ENCODE results near the gene P2RX2. TPM values are rescaled to one million over a fixed set of nuclear protein-coding genes. Genes with fewer than 3 reads are reported as not detected.
A peak's percentile ranks its signal among the peaks of the same experiment; 100 is the strongest.
"Not testable (repeated sequence)": the region's sequence is repeated elsewhere in the genome, so short reads cannot be mapped to it uniquely, and the experiment has no call there.

Gene P2RX2
- total RNA-seq, 1 experiment from 2014 or later, result not detected

DNA sequence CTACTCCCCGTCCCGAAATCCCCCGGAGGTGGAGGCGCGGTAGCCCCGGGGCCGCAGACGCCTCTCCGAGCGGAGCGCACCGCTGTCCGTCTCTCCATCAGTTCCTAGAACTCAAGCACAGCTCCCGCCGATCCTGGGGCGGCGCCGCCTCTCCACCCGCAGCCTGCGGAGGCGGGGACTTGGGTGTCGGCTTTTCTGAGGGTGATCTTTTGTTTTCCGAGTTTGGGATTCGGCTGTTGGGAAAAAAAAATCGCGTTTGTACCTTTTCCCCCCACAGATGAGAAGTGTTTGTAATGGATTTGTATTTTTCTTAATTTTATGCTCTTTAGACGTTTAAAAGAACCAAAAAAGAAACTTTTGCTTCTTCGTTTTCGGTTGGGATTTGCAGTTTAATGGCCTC, 34.8 kb upstream of the P2RX2 start:
- no peak for DNase-seq (ENCODE audit: low read depth)

DNA sequence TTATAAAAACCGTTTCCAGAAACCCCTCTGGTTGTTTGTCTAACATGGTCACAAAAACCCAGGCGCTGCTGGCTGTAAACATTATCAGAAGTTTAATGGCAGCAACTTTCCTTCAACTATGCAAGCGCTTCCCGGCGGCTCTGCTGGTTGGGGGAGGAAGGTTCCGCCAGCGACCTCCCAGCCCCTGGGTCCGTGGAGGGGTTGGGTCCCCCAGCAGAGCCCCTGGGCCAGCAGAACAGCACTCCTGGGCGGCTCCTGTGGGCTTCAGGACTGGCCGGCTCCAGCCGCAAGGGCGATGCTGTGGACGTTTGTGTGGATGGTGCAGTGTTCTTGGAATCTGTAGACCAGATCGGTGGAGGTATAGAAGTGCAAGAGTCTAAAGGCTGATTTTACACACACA, 34.1 kb upstream of the P2RX2 start:
- DNase-seq (ENCODE audit: low read depth), result no peak

DNA sequence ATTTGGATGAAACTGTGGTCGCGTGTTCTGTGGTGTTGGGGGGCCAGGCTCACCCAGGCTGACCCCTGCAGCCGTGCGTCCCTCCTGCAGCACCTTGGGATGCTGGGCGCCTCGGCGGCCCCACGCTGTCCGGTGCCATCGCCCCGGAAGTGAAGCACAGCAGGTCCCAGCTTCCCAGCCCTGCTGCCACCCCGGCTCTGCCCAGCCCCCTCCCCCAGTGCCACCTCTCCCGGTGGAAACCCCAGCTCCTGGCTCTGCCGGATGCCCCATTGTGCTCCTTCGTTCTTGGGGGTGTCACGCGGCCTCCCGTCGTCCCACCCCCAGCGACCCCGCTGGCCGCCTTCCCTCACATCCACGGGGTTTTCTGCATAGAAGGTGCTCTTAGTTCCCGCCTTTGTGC, 33.4 kb upstream of the P2RX2 start:
- no peak for DNase-seq (ENCODE audit: low read depth)

DNA sequence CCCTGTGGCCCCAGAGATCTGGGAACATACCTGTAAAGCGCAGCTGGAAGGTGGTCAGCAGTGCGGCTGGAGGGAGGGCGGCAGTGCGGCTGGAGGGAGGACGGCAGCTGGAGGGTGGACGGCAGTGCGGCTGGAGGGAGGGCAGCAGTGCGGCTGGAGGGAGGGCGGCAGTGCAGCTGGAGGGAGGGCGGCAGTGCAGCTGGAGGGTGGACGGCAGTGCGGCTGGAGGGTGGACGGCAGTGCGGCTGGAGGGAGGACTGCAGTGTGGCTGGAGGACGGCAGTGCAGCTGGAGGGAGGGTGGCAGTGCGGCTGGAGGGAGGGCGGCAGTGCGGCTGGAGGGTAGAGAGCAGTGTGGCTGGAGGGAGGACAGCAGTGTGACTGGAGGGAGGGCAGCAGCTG, 31.6 kb upstream of the P2RX2 start:
- DNase-seq (ENCODE audit: low read depth), result no peak

DNA sequence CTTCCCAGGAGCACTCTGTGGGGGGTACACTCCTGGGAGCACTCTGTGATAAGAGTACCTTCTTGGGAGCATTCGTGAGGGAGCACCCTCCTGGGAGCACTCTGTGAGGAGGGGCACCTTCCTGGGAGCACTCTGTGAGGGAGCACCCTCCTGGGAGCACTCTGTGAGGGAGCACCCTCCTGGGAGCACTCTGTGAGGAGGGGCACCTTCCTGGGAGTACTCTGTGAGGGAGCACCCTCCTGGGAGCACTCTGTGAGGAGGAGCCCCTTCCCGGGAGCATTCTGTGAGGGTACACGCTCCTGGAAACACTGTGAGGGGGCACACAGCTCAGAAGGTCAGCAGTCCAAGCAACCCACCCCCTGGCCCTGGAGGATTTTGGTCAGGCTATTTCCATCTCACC, 30.8 kb upstream of the P2RX2 start:
- DNase-seq (ENCODE audit: low read depth), result no peak

DNA sequence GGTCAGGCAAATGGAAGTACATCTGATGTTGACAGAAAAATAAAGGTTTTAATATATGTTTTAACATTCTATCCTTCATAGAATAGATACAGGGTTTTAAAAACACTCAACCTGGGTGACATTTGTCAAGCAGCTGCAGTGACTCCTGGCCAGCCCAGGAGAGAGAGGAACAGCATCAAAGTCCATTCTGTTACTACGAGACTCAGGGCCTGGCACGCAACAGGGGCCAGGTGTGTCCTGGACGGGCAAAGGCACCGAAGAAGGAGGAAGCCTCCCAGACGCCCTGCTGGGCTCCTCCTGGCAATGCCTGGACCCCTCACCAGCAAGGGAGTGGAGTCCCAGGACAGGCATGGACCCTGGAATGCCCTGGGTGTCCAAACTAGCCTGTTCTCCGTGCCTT, 30.3 kb upstream of the P2RX2 start:
- no peak for DNase-seq (ENCODE audit: low read depth)

DNA sequence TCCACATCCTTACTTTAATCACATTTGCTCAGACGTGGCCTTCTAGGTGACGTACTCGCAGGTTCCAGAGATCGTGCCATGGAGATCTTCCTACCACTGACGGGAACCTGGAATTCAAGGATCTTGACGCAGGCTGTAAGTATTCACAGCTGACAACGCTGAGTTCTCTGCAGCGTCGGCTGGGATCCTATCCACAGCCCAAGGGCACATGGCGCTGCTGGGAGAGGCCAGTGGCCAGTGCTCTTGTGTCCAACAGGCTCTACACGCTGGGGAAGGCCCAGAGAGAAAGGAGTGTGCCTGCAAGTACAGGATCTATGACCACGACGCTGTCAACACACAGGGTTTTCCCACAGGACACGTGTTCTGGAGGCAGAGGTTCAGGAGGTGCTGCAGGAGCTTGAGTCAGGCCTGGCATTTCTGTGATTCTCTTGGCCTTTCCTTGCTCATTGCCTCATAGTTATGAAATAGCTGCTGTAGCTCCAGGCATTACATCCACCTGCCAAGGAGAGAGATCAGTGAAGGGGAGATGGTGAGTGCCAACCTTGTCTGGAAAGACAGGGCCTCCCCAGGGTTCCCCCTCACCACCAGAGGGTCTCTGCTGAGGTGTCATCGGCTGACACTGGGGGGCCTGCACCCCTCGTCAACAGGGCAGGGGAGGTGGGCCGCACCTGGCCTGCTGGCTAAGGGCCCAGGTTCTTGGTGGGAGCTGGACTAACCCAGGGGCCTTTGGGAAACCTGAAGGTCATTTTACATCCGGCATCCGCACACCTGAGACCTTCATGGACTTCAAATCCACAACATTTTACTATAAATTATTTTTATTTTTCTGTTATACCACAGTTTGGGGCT, 29.5 kb upstream of the P2RX2 start:
- DNase-seq (ENCODE audit: low read depth), result no peak

DNA sequence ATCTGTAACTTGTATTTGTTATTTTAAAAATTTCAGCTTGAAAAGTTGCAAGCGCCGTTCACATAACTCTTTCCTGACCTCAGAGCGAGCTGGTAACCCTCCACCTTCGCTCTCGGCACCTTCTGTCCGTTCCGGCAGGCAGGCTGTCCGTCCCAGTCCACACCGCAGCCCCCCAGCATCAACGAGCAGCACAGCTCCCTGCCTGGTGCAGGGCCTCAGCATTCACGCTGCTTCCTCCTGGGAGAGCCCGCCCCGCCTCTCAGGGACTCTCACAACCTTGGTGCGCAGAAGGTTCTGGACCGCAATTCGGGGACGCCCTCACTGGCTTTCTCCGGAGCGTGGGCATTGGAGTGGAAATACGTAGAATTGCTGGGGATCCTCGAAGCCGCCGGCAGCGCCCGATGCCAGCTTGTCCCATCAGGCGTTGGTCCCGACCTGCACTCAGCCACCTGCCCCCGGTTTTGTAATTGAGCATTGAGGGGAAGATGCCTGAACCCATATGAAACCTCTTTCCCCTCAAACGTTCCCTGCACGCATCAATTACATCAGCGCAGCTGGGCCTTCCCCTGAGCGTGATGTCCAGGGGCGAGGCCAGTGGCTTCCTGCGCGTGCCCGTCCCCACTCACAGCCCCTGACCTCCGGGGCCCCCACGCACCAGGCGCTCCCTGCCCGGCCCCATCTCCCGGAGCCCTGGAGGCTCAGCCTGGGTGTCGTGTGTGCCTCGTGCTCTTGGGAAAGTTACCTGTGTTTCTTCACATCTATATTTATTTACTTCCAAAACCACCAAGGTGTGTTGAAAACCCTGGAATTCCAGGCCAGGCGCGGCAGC, 27.3 kb upstream of the P2RX2 start:
- DNase-seq (ENCODE audit: low read depth), result no peak

DNA sequence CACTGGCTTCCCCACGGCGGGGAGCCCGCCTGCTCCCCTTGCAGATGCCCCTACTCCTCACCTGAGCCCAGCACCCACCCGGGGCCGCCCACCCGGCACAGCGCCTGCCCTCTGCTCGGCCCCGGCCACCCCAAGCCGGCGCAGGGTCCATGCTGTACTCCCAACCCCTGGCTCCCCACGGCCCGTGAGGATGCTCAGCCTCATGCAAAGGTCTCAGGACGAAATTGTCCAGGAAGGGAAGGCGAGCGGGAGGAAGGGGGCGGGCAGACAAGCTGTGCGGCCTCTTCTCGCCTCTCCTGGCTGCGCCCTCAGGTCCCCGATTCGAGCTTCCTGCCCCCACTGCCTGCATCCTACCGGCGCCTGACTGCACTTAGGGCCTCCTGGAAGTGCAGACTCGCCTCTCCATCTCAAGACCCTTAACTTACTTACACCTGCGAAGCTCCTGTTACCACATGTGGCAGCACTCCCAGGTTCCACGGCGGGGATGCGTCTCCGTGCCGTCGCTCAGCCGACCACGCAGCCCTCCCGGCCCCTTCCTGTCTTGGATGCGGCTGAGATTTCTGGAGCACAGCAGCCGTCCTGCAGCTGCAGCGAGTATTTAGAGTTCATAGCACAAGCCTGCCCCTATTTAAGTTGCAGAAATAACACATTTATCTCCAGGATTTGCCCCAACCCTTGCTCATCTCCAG, 26.1 kb upstream of the P2RX2 start:
- DNase-seq (ENCODE audit: low read depth), result no peak

DNA sequence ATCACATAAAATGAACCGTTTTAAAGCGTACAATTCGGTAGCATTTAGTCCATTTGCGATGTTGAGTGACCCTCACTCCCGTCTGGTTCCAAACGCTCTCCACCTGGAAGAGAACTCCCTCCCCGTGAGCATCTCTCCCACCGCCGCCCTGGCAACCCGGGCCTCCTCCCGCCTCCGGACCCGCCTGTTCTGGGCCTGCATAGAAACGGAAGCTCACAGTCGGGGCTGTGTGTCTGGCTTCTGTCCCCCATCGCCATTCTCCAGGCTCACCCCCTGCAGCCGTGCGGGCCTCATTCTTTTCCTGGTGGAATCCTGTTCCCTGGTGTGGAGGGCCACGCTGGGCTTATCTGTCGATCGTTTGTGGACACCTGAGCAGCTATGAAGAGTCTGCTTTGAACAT, 25.5 kb upstream of the P2RX2 start:
- no peak for DNase-seq (ENCODE audit: low read depth)

DNA sequence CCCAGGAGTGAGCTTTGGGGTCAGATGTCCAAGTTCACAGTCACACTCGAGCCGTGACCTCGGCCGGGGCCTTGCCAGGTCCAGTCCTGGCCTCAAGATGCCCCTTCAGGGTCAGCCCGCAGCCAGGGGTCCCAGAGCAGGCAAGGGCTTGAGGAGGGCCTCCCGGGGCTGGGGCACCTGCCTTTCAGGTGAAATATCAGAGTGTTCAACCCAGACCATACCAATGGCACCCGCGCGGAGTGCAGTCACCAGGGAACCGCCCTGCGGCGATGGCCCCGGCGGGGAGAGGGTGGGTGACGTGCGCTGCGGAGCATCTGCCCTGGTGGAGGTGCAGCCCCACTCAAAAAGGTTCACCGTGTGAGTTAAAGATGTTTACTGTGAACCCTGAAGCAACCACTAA, 25.1 kb upstream of the P2RX2 start:
- no peak for DNase-seq (ENCODE audit: low read depth)

DNA sequence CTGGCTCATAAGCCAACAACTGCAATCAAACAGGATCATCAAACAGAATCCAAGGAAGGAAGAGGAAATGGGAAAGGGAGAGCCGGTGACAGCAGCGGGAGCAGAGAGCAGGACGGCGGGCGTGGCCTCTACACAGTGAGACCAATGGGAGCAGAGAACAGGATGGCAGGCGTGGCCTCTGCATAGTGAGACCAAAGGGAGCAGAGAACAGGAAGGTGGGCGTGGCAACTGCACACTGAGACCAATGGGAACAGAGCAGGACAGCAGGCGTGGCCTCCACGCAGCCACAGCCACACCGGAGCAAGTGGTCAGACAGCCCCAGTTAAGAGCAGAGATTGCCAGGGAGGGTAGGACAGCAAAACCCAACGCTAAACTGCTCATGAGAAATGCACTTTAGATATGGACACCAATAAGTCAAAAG, 24.6 kb upstream of the P2RX2 start:
- peak; percentile 60 for DNase-seq (ENCODE audit: low read depth)

DNA sequence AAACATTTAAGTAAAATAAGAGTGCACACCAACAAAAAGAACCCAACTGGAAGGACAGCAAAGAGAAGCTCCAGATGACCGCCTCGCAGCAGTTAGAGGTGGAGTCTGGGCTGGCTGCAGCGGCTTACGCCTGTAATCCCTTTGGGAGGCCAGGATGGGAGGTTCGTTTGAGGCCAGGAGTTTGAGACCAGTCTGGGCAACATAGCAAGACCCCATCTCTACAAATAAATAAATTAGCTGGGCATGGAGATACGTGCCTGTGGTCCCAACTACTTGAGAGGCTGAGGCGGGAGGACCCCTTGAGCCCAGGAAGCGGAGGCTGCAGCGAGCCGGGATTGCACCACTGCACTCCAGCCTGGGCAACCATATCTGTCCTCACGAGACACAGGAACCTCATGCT, 23.4 kb upstream of the P2RX2 start:
- DNase-seq (ENCODE audit: low read depth), result no peak

DNA sequence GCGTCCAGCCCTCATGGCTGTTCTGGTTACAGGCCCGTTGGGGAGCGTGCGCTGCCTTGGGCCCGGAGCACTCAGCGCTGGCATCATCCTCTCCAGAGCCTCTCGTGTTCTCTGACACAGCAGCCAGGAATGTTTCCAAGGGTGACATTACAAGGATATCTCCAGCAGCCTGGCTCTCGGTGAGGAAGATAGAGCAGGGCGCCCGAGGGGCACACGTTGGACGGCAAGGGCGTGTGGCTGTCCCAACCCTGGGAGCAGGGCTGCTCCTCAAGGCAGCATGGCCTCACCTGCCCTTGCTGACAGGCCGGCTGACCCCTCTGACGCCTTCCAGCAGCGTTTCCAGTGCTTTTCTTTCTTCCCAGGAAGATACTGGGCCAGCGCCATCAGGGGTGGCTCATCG, 22.6 kb upstream of the P2RX2 start:
- peak; percentile 87 for DNase-seq (ENCODE audit: low read depth)

DNA sequence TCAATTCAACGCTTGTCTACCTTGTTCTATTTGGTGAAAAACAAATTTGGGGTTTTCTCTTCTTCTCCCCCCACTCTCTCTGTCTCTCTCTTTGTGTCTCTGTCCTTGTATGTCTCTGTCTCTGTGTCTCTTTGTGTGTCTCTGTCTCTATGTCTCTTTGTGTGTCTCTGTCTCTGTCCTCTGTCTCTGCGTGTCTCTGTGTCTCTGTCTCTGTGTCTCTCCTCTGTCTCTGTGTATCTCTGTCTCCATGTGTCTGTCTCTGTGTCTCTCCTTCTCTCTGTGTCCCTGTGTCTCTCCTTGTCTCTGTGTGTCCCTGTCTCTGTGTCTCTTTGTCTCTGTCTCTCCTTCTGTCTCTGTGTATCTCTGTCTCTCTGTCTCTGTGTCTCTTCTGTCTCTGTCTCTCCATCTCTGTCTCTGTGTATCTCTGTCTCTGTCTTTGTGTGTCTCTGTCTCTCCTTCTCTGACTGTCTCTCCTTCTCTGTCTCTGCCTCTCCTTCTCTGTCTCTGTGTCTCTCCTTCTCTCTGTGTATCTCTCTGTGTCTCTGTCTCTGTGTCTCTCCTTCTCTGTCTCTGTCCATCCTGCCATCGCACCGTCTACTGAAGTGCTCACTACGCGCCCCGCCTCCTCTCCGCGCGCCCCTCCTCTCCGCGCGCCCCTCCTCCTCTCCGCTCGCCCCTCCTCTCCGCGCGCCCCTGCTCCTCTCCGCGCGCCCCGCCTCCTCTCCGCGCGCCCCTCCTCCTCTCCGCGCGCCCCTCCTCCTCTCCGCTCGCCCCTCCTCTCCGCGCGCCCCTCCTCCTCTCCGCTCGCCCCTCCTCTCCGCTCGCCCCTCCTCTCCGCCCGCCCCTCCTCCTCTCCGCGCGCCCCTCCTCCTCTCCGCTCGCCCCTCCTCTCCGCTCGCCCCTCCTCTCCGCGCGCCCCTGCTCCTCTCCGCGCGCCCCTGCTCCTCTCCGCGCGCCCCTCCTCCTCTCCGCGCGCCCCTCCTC, 21.0 kb upstream of the P2RX2 start:
- DNase-seq (ENCODE audit: low read depth), result peak; percentile 36

DNA sequence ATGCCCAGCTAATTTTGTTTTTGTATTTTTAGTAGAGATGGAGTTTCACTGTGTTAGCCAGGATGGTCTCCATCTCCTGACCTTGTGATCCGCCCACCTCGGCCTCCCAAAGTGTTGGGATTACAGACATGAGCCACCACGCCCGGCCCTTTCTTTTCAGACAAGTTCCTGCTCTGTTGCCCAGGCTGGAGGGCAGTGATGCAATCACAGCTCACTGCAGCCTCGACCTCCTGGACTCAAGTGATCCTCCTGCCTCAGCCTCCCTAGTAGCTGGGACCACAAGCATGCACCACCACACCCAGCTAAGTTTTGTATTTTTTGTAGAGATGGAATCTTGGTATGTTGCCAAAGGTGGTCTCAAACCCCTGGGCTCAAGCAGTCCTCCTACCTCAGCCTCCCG, 19.1 kb upstream of the P2RX2 start:
- not testable (repeated sequence) for DNase-seq (ENCODE audit: low read depth)

DNA sequence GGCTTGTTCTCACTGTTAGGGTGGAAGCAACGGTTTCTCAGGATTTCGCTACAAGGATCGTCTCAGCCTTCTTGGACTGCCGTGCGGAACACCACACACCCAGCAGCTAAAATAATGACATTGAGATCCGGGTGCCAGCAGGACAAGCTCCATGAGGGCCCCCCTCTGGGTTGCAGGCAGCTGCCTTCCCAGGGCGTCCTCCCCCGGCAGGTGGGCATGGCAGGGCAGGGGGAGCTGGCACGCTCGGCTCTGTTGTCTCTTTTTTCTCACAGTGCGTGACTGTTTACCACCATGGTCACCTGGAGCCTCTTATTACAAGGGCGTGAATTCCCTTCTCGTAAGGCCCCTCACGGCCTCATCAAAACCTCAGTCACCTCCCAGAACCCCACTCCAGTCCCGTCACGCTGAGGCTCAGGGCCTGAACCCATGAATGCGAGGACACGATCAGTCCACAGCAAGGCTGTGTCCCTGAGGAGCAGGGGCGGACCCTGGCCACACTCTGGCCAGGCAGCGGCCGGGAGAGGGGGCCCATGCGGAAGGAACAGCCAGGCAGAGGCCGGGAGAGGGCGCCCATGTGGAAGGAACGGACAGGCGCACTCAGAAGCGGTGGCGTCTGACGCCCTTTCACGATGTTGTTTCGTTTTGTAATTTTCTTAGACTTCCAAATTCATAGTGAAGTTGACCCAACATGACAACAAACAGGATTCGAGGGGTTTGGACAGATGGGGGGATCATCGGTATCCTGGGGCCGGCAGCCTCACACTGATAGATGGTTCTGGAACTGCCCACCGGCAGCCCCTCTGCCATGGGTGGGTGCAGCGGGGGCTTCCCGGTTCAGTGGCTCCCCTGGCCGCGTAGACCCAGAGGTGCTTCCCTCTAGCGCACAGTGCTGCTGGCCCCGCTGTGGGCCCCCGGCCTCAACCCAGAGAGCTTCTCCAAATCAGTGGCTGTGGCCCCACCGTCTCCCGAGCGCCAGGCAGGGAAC, 18.2 kb upstream of the P2RX2 start:
- peak; percentile 67 for DNase-seq (ENCODE audit: low read depth)

DNA sequence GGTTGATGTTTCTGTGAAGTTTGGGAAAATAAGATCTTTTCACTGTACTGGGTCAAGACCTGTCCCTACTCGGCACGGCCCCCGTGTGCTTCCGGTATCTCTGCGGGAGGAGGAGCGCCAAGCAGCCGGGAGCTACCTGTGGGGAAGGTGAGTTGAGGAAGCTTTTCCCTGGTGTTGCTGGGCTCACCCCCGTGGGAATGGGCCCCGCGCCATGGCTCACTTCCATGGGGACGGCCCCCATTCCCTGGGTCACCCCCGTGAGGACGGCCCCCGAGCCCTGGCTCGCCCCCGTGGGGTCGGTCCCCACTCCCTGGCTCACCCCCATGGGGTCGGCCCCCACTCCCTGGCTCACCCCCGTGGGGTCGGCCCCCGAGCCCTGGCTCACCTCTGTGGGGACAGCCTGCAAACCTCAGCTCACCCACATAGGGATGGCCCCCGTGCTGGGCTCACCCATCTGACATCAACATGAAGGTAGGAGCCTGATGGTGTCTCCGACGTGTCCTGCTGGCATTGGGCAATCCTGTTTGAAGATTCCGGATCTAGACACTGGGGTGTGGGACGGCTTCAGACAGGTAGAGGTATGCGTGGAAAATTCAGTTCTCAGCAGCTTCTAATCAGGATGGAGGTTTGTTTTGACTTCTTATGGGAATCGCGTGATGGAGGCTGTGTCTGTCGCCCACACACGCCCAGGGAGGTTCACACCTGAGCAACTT, 17.2 kb upstream of the P2RX2 start:
- no peak for DNase-seq (ENCODE audit: low read depth)

DNA sequence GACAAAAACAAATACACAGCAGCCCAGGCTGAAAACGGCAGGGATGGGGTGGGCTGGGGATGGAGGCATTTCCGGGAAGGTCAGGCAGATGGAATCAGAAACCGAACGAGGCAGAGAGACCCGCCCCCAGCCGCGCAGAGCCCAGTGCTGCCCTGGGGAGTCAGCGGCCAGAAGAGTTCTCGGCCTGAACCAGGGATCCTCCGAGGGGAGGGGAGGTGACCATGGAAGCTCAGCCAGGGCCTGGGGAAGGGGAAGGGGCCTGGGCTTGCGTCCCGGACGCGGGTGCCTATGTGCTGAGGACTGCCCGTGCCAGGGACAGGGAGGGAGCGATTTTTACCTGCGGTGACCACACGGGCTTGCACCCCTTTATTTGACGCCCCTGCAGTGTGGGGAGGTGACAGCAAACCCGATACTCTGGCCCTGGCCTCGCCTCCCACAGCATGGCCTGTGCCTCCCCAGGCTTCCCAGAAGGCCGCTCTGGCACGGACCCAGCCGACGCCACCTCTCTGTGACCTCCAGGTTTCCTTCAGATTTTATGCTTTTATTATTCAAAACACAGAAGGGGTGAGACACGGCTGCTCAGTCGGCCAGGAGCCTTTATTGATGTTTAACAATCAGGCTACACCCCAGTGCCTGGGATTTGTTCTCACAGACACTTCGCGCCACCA, 15.9 kb upstream of the P2RX2 start:
- DNase-seq (ENCODE audit: low read depth), result no peak
